HFF-Myc (cell line): Measurements from ENCODE around the gene PREX1.

Source experiments
- DNase-seq: peaks from one replicate; pipeline ENCODE4 v3.0.0-alpha.2; 2011; ENCODE audit warnings: low read depth; ENCODE audit errors: extremely low read depth
- H3K4me3 ChIP-seq: replicated peaks from 2 replicates; pipeline ENCODE4 v1.5.1; 2011; ENCODE audit warnings: low read depth, mild to moderate bottlenecking, control low read depth, low read length
- CTCF ChIP-seq: IDR thresholded peaks from 2 replicates; pipeline ENCODE4 v1.5.1; 2012; ENCODE audit warnings: mild to moderate bottlenecking, low read depth, low read length, control low read depth; ENCODE audit errors: missing control alignments

PREX1 gene

GRCh38 chr20:48821261-48821920 lies 6.4 kb downstream of the PREX1 start:
- no peak for TF ChIP-seq CTCF
- DNase-seq, result no peak
- H3K4me3 ChIP-seq, result no peak overlapping the region

GRCh38 chr20:48820649-48820973 lies 7.2 kb downstream of the PREX1 start:
- no peak overlapping the region for H3K4me3 ChIP-seq
- no peak for TF ChIP-seq CTCF
- DNase-seq, result no peak

- TF ChIP-seq CTCF, result no peak
- no peak for DNase-seq
- no peak overlapping the region for H3K4me3 ChIP-seq
Measured at GRCh38 chr20:48819821-48820648, 7.8 kb downstream of the PREX1 start.

GRCh38 chr20:48819089-48819488 lies 8.7 kb downstream of the PREX1 start:
- no peak for DNase-seq
- no peak for TF ChIP-seq CTCF
- H3K4me3 ChIP-seq, result no peak overlapping the region

- DNase-seq, result no peak
- TF ChIP-seq CTCF, result no peak
- no peak overlapping the region for H3K4me3 ChIP-seq
Measured at GRCh38 chr20:48818481-48818987, 9.3 kb downstream of the PREX1 start.

GRCh38 chr20:48818031-48818370 lies 9.8 kb downstream of the PREX1 start:
- TF ChIP-seq CTCF, result no peak
- H3K4me3 ChIP-seq, result no peak overlapping the region
- no peak for DNase-seq
